Measurements from ENCODE around the gene ELANE.
A peak's percentile ranks its signal among the peaks of the same experiment; 100 is the strongest.
"Not testable (repeated sequence)": the region's sequence is repeated elsewhere in the genome, so short reads cannot be mapped to it uniquely, and the experiment has no call there.

ELANE gene

GRCh38 chr19:814152-815078, 37.7 kb upstream of the ELANE start:
- no peak overlapping the region for H3K4me3 ChIP-seq (ENCODE audit: low read length)
- no peak overlapping the region for H3K27ac ChIP-seq (ENCODE audit: low read length)
- no CpG with 5 or more reads among the region's 49 CpGs for WGBS (ENCODE audit: insufficient coverage, insufficient read length)
- no peaks in the 10 kb centered on the region for H3K27me3 ChIP-seq (ENCODE audit: control insufficient read depth, insufficient read depth, low read length)
- H3K36me3 ChIP-seq (ENCODE audit: control insufficient read depth, insufficient read depth, low read length): peaks cover 40% of the 10 kb centered on the region
- H3K9me3 ChIP-seq (ENCODE audit: control insufficient read depth, insufficient read depth, low read length): no peaks in the 10 kb centered on the region
- no peaks in the 10 kb centered on the region; the same call in 1 of the 2 replicates for H3K4me1 ChIP-seq (ENCODE audit: control insufficient read depth, insufficient read depth, low read length)
- DNase-seq (ENCODE audit: low read depth, low spot score): no peak

GRCh38 chr19:815079-815774, 36.9 kb upstream of the ELANE start:
- Histone ChIP-seq H3K36me3 (ENCODE audit: control insufficient read depth, insufficient read depth, low read length) (peaks cover 34% of the 10 kb centered on the region), H3K27me3 (ENCODE audit: control insufficient read depth, insufficient read depth, low read length) (no peaks in the 10 kb centered on the region), H3K4me1 (ENCODE audit: control insufficient read depth, insufficient read depth, low read length) (no peaks in the 10 kb centered on the region; the same call in 1 of the 2 replicates), H3K9me3 (ENCODE audit: control insufficient read depth, insufficient read depth, low read length) (no peaks in the 10 kb centered on the region), H3K4me3 (ENCODE audit: low read length) (no peak overlapping the region), H3K27ac (ENCODE audit: low read length) (no peak overlapping the region)
- DNase-seq (ENCODE audit: low read depth, low spot score): no peak
- no CpG with 5 or more reads among the region's 47 CpGs for WGBS (ENCODE audit: insufficient coverage, insufficient read length)

DNA sequence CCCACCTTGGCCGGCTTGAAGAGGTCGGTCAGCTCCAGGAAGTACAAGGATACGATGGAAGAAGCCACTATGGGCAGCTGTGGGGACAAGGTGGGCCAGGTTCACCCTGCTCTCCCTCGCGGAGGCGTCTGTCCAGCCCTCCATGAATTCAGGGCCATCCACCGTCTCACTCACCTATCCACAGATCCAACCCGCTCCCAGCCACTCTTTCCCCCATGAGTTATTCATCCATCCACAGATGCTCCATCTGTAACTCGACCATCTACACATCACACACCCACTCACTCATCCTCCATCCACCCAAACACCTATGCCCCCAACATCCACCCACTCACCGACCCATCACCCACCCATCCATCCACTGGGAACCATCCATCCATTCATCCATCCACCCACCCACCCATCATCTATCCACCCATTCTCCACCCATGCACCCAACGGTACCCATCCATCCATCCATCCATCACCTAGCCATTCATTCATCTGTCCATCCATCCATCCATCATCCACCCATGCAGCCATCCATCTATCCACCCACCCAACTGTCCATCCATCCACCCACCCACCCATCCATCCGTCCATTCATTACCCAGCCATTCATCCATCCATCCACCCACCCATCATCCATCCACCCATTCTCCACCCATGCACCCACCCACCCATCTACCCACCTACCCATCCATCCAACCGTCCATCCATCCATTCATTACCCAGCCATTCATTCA, 36.2 kb upstream of the ELANE start:
- Histone ChIP-seq H3K4me3 (ENCODE audit: low read length) (no peak overlapping the region), H3K36me3 (ENCODE audit: control insufficient read depth, insufficient read depth, low read length) (peaks cover 27% of the 10 kb centered on the region), H3K27me3 (ENCODE audit: control insufficient read depth, insufficient read depth, low read length) (no peaks in the 10 kb centered on the region), H3K9me3 (ENCODE audit: control insufficient read depth, insufficient read depth, low read length) (no peaks in the 10 kb centered on the region), H3K27ac (ENCODE audit: low read length) (no peak overlapping the region), H3K4me1 (ENCODE audit: control insufficient read depth, insufficient read depth, low read length) (no peaks in the 10 kb centered on the region; the same call in 1 of the 2 replicates)
- no peak for DNase-seq (ENCODE audit: low read depth, low spot score)
- WGBS (ENCODE audit: insufficient coverage, insufficient read length): 100% methylated on average over 2 of the region's 13 CpGs

GRCh38 chr19:816500-816857, 35.6 kb upstream of the ELANE start:
- Histone ChIP-seq H3K9me3 (ENCODE audit: control insufficient read depth, insufficient read depth, low read length) (no peaks in the 10 kb centered on the region), H3K4me1 (ENCODE audit: control insufficient read depth, insufficient read depth, low read length) (no peaks in the 10 kb centered on the region; the same call in 1 of the 2 replicates), H3K36me3 (ENCODE audit: control insufficient read depth, insufficient read depth, low read length) (peaks cover 26% of the 10 kb centered on the region), H3K27me3 (ENCODE audit: control insufficient read depth, insufficient read depth, low read length) (no peaks in the 10 kb centered on the region), H3K27ac (ENCODE audit: low read length) (no peak overlapping the region), H3K4me3 (ENCODE audit: low read length) (no peak overlapping the region)
- DNase-seq (ENCODE audit: low read depth, low spot score): no peak
- 100% methylated on average over 2 of the region's 2 CpGs for WGBS (ENCODE audit: insufficient coverage, insufficient read length)

DNA sequence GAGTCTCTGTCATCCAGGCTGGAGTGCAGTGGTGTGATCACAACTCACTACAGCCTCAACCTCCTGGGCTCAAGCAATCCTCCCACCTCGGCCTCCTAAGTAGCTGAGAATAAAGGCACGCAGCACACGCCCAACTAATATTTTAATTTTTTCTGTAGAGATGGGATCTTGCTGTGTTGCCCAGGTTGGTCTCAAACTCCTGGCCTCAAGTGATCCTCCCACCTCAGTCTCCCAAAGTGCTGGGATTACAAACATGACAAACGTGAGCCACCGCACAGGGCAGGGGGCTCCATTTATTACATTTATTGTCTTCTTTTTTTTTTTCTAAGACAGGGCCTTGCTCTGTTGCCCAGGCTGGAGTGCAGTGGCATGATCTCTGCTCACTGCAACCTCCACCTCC, 31.9 kb upstream of the ELANE start:
- no CpG with 5 or more reads among the region's 5 CpGs for WGBS (ENCODE audit: insufficient coverage, insufficient read length)
- H3K27ac ChIP-seq (ENCODE audit: low read length); H3K4me3 ChIP-seq (ENCODE audit: low read length); H3K4me1 ChIP-seq (ENCODE audit: control insufficient read depth, insufficient read depth, low read length); H3K27me3 ChIP-seq (ENCODE audit: control insufficient read depth, insufficient read depth, low read length); H3K9me3 ChIP-seq (ENCODE audit: control insufficient read depth, insufficient read depth, low read length); H3K36me3 ChIP-seq (ENCODE audit: control insufficient read depth, insufficient read depth, low read length); DNase-seq (ENCODE audit: low read depth, low spot score): not testable (repeated sequence)

- Histone ChIP-seq H3K36me3 (ENCODE audit: control insufficient read depth, insufficient read depth, low read length) (no peaks in the 10 kb centered on the region; the same call in 1 of the 2 replicates), H3K9me3 (ENCODE audit: control insufficient read depth, insufficient read depth, low read length) (no peaks in the 10 kb centered on the region), H3K27ac (ENCODE audit: low read length) (no peak overlapping the region), H3K4me1 (ENCODE audit: control insufficient read depth, insufficient read depth, low read length) (peaks cover 2% of the 10 kb centered on the region; the same call in 1 of the 2 replicates), H3K4me3 (ENCODE audit: low read length) (peak overlapping the region; percentile 72), H3K27me3 (ENCODE audit: control insufficient read depth, insufficient read depth, low read length) (no peaks in the 10 kb centered on the region)
- DNase-seq (ENCODE audit: low read depth, low spot score): no peak
- no CpG with 5 or more reads among the region's 64 CpGs for WGBS (ENCODE audit: insufficient coverage, insufficient read length)
These were observed 30.8 kb upstream of the ELANE start for GRCh38 chr19:821231-821824.

- Histone ChIP-seq H3K36me3 (ENCODE audit: control insufficient read depth, insufficient read depth, low read length) (no peaks in the 10 kb centered on the region; the same call in 1 of the 2 replicates), H3K4me3 (ENCODE audit: low read length) (peak within 1 kb of the TSS; percentile 72), H3K27me3 (ENCODE audit: control insufficient read depth, insufficient read depth, low read length) (no peaks in the 10 kb centered on the region), H3K9me3 (ENCODE audit: control insufficient read depth, insufficient read depth, low read length) (no peaks in the 10 kb centered on the region), H3K27ac (ENCODE audit: low read length) (no peak within 1 kb of the TSS), H3K4me1 (ENCODE audit: control insufficient read depth, insufficient read depth, low read length) (peaks cover 2% of the 10 kb centered on the region; the same call in 1 of the 2 replicates)
- DNase-seq (ENCODE audit: low read depth, low spot score): no peak
- WGBS (ENCODE audit: insufficient coverage, insufficient read length): no CpG with 5 or more reads among the region's 86 CpGs
These were observed 30.1 kb upstream of the ELANE start, which contains the start of gene PLPPR3 for GRCh38 chr19:821825-822503. PLPPR3 (minus strand) TSS chr19:821955; CDS start chr19:821559, 396 bp downstream.

DNA sequence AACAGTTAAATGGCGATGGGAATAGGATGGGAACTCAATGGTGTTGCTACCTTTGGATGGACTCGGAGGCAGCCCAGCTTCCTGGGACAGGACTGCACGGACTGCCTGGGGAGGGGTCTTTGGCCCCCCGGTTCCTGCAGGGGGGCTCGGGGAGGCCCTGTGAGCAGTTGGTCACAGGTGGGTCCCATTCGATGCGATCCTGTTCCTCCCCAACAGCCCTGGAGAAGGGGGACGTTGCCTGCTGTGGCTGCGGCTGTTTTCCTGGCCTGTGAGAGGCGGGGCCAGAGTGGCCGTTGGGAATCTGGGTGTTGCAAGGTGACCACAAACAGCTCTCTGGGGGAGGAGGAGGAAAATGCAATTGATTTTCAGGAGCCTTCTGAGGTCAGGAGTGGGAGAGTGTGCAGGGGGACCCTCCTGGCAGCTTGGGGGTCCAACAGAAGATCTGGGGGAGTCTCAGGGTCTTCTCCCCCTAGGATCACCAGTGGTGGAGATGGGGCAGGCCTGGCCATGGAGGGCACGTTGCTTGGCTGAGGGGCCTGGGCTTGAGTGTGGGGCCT, 28.5 kb upstream of the ELANE start:
- no peaks in the 10 kb centered on the region for H3K27me3 ChIP-seq (ENCODE audit: control insufficient read depth, insufficient read depth, low read length)
- DNase-seq (ENCODE audit: low read depth, low spot score): no peak
- no peak overlapping the region for H3K4me3 ChIP-seq (ENCODE audit: low read length)
- H3K4me1 ChIP-seq (ENCODE audit: control insufficient read depth, insufficient read depth, low read length): peaks cover 2% of the 10 kb centered on the region; the same call in 1 of the 2 replicates
- no peaks in the 10 kb centered on the region for H3K9me3 ChIP-seq (ENCODE audit: control insufficient read depth, insufficient read depth, low read length)
- H3K36me3 ChIP-seq (ENCODE audit: control insufficient read depth, insufficient read depth, low read length): no peaks in the 10 kb centered on the region; the same call in 1 of the 2 replicates
- no CpG with 5 or more reads among the region's 12 CpGs for WGBS (ENCODE audit: insufficient coverage, insufficient read length)
- no peak overlapping the region for H3K27ac ChIP-seq (ENCODE audit: low read length)

DNA sequence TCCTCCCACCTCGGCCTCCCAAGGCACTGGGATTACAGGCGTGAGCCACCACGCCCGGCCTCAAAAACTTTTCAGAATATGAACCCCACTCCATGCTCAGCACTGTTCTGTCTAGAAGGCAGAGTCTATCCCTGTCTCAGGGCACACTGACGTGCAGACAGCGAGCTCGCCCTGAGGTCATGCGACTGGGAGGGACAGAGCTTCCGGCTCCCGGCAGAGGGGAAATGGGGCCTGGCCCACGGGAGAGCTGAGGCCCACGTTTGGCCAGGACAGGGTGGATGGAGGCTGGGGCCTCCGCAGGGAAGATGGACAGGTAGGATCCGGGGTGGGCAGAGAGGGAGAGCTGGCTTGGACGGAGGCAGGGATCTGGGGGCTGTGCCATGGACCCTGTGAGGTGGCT, 27.2 kb upstream of the ELANE start:
- Histone ChIP-seq H3K4me1 (ENCODE audit: control insufficient read depth, insufficient read depth, low read length) (peaks cover 2% of the 10 kb centered on the region; the same call in 1 of the 2 replicates), H3K27ac (ENCODE audit: low read length) (no peak overlapping the region), H3K36me3 (ENCODE audit: control insufficient read depth, insufficient read depth, low read length) (no peaks in the 10 kb centered on the region; the same call in 1 of the 2 replicates), H3K4me3 (ENCODE audit: low read length) (no peak overlapping the region), H3K27me3 (ENCODE audit: control insufficient read depth, insufficient read depth, low read length) (no peaks in the 10 kb centered on the region), H3K9me3 (ENCODE audit: control insufficient read depth, insufficient read depth, low read length) (no peaks in the 10 kb centered on the region)
- DNase-seq (ENCODE audit: low read depth, low spot score): no peak
- no CpG with 5 or more reads among the region's 15 CpGs for WGBS (ENCODE audit: insufficient coverage, insufficient read length)

Measured in iPS DF 6.9 (cell line).